ACC112 (cell line): ENCODE measurements around the gene MRPS34.

Experiments used
- H2AFZ ChIP-seq: fragments of 200-600 bp; sonication (generic); one replicate; pipeline ENCODE4 v1.6.0; 2017; ENCODE audit warnings: antibody characterized with exemption, low read length; ENCODE audit not compliant: unreplicated experiment
- H3K27ac ChIP-seq: fragments of 200-600 bp; sonication (generic); 2 replicates; pipeline ENCODE4 v1.5.1; 2014; ENCODE audit warnings: low read depth, mild to moderate bottlenecking, antibody characterized with exemption, low read length, moderate library complexity
- H3K27me3 ChIP-seq: fragments of 200-600 bp; sonication (generic); 2 replicates; pipeline ENCODE4 v1.6.1; 2014; ENCODE audit warnings: mild to moderate bottlenecking, antibody characterized with exemption, low read length, moderate library complexity, mixed read lengths; ENCODE audit not compliant: insufficient read depth
- H3K36me3 ChIP-seq: fragments of 200-600 bp; sonication (generic); 2 replicates; pipeline ENCODE4 v1.6.1; 2016; ENCODE audit warnings: mild to moderate bottlenecking, antibody characterized with exemption, low read length, moderate library complexity, mixed read lengths; ENCODE audit not compliant: insufficient read depth
- H3K4me1 ChIP-seq: fragments of 200-600 bp; sonication (generic); one replicate; pipeline ENCODE4 v1.6.1; 2016; ENCODE audit warnings: low read length, mixed read lengths; ENCODE audit not compliant: insufficient read depth, unreplicated experiment, control insufficient read depth
- H3K4me3 ChIP-seq: fragments of 200-600 bp; sonication (generic); 2 replicates; pipeline ENCODE4 v1.5.1; 2014; ENCODE audit warnings: mild to moderate bottlenecking, low read depth, low read length
- H3K79me2 ChIP-seq: fragments of 200-600 bp; sonication (generic); one replicate; pipeline ENCODE4 v1.6.0; 2016; ENCODE audit warnings: low read length; ENCODE audit not compliant: control insufficient read depth, unreplicated experiment, insufficient read depth

Gene MRPS34

GRCh38 chr16:1747934-1748333, 25.0 kb downstream of the MRPS34 start:
- Histone ChIP-seq H3K79me2 (no peaks in the 10 kb centered on the region), H2AFZ (no peak overlapping the region), H3K4me1 (peaks cover 11% of the 10 kb centered on the region), H3K27me3 (no peaks in the 10 kb centered on the region), H3K36me3 (no peaks in the 10 kb centered on the region; the same call in 1 of the 2 replicates), H3K27ac (no peak overlapping the region), H3K4me3 (no peak overlapping the region)

DNA sequence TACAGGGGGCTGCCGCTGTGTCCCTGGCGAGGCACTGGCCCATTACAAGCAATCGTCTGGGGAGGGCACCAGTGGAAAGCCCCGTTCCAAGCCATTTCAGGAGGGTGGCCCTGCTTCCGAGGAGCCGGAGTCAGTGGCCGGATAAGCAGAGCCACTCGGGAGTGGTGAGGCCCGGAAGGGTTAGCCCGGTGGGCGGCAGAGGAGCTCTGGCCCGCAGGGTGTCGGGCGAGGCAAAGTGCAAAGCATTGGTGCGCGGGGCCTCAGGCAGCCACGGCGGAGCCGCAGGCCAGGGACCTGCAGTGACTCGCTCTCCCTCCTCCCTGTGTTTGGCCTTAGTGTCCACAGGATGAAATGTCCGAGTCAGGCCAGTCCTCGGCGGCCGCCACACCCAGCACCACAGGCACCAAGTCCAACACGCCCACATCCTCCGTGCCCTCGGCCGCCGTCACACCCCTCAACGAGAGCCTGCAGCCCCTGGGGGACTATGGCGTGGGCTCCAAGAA, 26.2 kb downstream of the MRPS34 start:
- H3K4me3 ChIP-seq, result no peak overlapping the region
- H3K79me2 ChIP-seq, result no peaks in the 10 kb centered on the region
- H3K4me1 ChIP-seq, result peaks cover 11% of the 10 kb centered on the region
- no peaks in the 10 kb centered on the region for H3K27me3 ChIP-seq
- no peak overlapping the region for H2AFZ ChIP-seq
- H3K27ac ChIP-seq, result peak overlapping the region; percentile 43
- no peaks in the 10 kb centered on the region; the same call in 1 of the 2 replicates for H3K36me3 ChIP-seq

DNA sequence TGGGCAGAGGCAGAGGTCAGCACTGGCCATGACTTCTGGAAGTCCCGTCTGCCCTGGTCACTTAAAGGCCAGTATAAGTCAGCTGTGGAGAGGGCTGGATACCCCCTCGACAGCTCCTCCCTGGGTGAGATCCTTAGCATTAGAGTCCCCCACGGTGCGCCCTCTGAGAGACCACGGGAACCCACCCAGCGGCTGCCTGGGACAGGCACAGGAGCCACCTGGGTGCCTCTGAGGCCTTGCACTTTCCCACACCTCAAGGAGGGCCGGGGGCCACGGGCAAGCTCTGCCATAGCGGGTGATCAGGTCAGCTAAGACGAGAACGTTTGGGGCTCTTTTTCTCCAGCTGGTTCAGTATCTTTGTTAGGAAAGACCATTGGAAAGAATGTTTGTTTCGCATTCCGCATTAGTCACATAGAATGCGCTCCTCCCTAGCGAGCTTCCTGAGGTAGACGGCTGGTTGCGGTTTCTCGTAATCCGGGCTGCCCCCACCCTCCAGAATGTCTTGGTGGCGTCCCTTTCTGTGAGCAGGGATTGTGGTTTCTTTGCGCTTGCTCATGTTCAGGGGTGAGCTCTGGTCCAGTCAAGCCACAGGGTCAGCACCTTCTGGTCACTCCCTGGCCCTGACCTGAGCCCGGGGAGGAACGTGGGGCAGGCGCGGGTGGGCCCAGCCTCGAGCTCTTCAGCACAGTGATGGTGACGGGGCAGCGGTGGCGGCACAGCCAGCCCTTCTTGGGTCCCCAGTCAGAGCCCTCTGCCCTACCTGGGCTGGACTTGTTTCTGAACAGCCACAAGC, 26.8 kb downstream of the MRPS34 start:
- Histone ChIP-seq H3K4me3 (no peak overlapping the region), H3K27ac (peak overlapping the region; percentile 69), H2AFZ (no peak overlapping the region)

GRCh38 chr16:1745181-1745899, 27.6 kb downstream of the MRPS34 start:
- Histone ChIP-seq H2AFZ (no peak overlapping the region), H3K4me3 (no peak overlapping the region), H3K27ac (peak overlapping the region; percentile 69), H3K27me3 (no peaks in the 10 kb centered on the region), H3K36me3 (no peaks in the 10 kb centered on the region; the same call in 1 of the 2 replicates), H3K4me1 (peaks cover 11% of the 10 kb centered on the region), H3K79me2 (peaks cover 3% of the 10 kb centered on the region)

More for the DNA sequence above, 26.8 kb downstream of the MRPS34 start:
- Histone ChIP-seq H3K27me3 (no peaks in the 10 kb centered on the region), H3K4me1 (peaks cover 11% of the 10 kb centered on the region), H3K36me3 (no peaks in the 10 kb centered on the region; the same call in 1 of the 2 replicates), H3K79me2 (peaks cover 3% of the 10 kb centered on the region)

DNA sequence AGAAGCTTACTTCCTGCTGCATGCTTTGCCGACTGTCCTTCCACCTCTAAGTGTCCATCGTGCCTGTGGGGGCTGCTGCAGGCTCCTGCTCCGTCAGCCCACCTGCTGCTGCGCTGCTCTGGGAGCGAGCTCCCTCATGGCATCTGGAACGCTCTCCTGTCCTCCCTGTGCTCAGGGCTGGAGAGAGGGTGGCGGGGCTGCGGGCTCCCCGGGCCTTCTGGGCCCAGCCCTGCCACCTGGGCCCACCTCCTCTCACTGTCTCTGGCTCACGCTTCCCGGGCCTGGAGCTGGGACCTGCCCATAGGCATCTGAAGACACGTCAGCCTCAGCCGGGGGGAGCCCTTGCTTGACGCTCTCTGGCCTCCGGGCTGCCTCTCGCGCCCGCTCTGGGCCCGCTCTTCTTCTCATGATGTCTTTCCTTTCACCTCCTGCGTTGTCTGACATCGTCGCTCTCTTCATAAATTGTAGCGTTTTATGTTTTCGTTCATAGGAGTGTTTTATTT, 28.5 kb downstream of the MRPS34 start:
- H3K27ac ChIP-seq, result no peak overlapping the region
- H3K4me1 ChIP-seq, result peaks cover 11% of the 10 kb centered on the region
- H3K27me3 ChIP-seq, result no peaks in the 10 kb centered on the region
- H3K36me3 ChIP-seq, result no peaks in the 10 kb centered on the region; the same call in 1 of the 2 replicates
- H3K4me3 ChIP-seq, result no peak overlapping the region
- H2AFZ ChIP-seq, result no peak overlapping the region
- H3K79me2 ChIP-seq, result peaks cover 3% of the 10 kb centered on the region

DNA sequence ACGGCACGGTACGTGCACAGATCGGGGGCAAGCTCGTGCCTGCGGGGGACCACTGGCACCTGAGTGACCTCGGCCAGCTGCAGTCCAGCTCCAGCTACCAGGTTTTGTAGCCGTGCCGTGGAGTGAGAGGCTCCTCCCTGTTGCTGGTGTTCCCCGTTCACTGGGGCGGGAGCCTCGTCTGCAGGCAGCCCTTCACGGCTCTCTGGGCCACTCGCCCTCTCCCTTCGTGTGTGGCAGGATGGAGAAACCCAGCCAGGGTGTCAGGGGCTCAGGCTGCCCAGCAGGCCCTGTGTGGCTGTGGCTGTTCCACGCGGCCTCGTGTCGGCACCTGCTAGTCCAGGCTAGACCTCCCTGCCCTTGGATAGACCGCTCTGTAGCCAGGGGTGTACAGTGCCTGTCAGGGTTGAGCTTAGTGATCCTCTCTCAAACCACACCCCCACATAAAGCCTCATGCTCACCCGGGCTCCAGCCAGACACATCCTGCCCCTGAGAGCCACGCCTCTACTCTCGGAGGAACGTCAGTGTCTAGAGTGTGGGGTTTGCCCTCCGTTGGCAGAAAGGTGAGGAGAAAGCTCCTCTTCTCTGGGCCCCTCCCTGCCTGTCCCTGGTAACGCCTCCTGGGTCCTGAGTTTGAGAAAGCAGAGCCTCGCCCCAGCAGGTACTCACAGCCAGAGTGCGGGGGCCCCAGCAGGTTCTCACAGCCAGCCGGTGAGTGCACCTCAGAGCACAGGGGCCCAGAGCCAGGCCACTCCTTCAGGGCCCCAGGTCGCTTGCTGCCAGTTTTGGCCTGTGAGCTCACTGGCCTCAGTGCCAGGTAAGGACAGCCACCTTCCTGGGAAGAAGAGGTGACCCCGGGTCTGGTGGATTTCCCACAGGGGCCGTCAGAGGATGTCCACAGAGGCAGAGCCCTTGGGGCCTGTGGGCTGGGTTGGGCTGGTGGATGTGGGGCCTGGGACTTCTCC, 29.3 kb downstream of the MRPS34 start:
- Histone ChIP-seq H3K36me3 (no peaks in the 10 kb centered on the region; the same call in 1 of the 2 replicates), H3K79me2 (peaks cover 3% of the 10 kb centered on the region), H3K27ac (no peak overlapping the region), H3K27me3 (no peaks in the 10 kb centered on the region), H3K4me3 (no peak overlapping the region), H3K4me1 (peaks cover 11% of the 10 kb centered on the region), H2AFZ (no peak overlapping the region)

- no peaks in the 10 kb centered on the region; the same call in 1 of the 2 replicates for H3K36me3 ChIP-seq
- no peak overlapping the region for H3K27ac ChIP-seq
- peaks cover 3% of the 10 kb centered on the region for H3K79me2 ChIP-seq
- H2AFZ ChIP-seq, result no peak overlapping the region
- no peak overlapping the region for H3K4me3 ChIP-seq
- H3K27me3 ChIP-seq, result no peaks in the 10 kb centered on the region
- peaks cover 11% of the 10 kb centered on the region for H3K4me1 ChIP-seq
These were observed 31.3 kb downstream of the MRPS34 start for GRCh38 chr16:1741553-1742165.

DNA sequence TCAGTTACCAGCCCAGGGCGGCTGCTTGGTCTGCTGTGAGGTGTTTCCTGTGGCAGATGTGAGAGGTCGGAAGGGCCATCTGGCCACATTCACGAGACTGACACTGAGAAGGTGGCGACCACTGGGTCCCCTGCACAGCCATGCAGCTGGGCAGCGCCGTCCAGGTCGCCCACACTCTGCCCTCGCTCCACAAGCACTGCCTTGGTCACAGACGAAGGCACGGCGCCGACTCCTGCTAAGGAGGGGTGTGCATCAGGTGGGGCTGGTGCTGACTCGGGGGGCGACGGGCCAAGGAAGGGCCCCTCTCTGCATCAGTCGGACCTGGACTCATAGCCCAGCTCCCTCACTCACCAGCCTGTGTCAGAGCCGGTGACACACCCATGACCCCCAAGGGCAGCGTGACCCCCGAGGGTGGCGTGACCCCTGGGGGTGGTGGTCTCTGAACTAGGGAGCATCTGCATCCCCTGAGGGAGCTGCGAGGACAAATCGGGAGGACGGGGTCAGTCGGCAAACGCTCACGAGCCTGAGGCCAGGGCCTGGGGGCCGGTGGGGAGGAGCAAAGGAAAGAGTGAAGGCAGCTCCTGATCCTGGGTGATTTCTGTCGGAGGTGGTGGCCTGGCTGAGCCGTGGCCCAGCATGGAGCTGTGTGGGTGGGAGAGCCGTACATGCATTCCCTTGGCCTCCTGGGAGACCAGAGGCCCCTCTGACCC, 32.0 kb downstream of the MRPS34 start:
- Histone ChIP-seq H3K79me2 (peaks cover 3% of the 10 kb centered on the region), H3K36me3 (no peaks in the 10 kb centered on the region)

DNA sequence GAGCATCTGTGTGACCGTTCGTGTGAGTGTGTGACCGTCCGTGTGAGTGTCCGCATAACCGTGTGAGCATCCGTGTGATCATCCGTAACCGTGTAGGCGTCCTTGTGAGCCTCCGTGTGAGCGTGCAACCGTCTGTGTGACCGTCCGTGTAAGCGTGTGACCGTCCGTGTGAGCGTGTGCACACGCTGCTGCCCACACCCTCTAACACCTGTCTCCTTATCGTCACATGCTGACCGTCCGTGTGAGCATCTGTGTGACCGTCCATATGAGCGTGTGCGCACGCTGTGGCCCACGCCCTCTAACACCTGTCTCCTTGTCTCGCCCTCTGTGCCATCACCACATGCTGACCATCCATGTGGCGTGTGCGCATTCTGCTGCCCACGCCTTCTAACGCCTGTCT, 32.7 kb downstream of the MRPS34 start:
- Histone ChIP-seq H3K79me2 (peaks cover 6% of the 10 kb centered on the region), H3K27me3 (no peaks in the 10 kb centered on the region), H3K36me3 (peaks cover under 1% of the 10 kb centered on the region; the same call in 1 of the 2 replicates), H3K27ac (no peak overlapping the region), H2AFZ (no peak overlapping the region), H3K4me1 (no peaks in the 10 kb centered on the region), H3K4me3 (no peak overlapping the region)

More for the DNA sequence above, 32.0 kb downstream of the MRPS34 start:
- no peaks in the 10 kb centered on the region for H3K27me3 ChIP-seq
- H3K4me3 ChIP-seq, result no peak overlapping the region
- no peak overlapping the region for H2AFZ ChIP-seq
- H3K4me1 ChIP-seq, result peaks cover 7% of the 10 kb centered on the region
- no peak overlapping the region for H3K27ac ChIP-seq
